Measurements from ENCODE around the gene SCUBE1.

The SCUBE1 gene

GRCh38 chr22:43198936-43199335 lies 144.2 kb downstream of the SCUBE1 start:
- Histone ChIP-seq H3K27me3 (no peaks in the 10 kb centered on the region), H3K36me3 (no peaks in the 10 kb centered on the region), H3K4me3 (ENCODE audit: low read depth, low read length) (no peak overlapping the region), H3K4me1 (no peaks in the 10 kb centered on the region), H3K9me3 (no peaks in the 10 kb centered on the region; the same call in 1 of the 2 replicates)
- no peak for DNase-seq
- no peak for TF ChIP-seq CTCF (IDR thresholded peaks at IDR 0.05; ENCODE audit: low read depth, low read length)

- no peak for DNase-seq
- TF ChIP-seq CTCF (IDR thresholded peaks at IDR 0.05; ENCODE audit: low read depth, low read length) = no peak
- no peaks in the 10 kb centered on the region; the same call in 1 of the 2 replicates for H3K9me3 ChIP-seq
- no peaks in the 10 kb centered on the region for H3K27me3 ChIP-seq
- no peaks in the 10 kb centered on the region for H3K4me1 ChIP-seq
- H3K4me3 ChIP-seq (ENCODE audit: low read depth, low read length) = no peak overlapping the region
- H3K36me3 ChIP-seq = no peaks in the 10 kb centered on the region
Observed at GRCh38 chr22:43198126-43198525, 145.0 kb downstream of the SCUBE1 start.

- no peak for TF ChIP-seq CTCF (IDR thresholded peaks at IDR 0.05; ENCODE audit: low read depth, low read length)
- H3K36me3 ChIP-seq = no peaks in the 10 kb centered on the region
- no peaks in the 10 kb centered on the region for H3K4me1 ChIP-seq
- DNase-seq = no peak
- H3K4me3 ChIP-seq (ENCODE audit: low read depth, low read length) = no peak overlapping the region
- H3K9me3 ChIP-seq = no peaks in the 10 kb centered on the region; the same call in 1 of the 2 replicates
- no peaks in the 10 kb centered on the region for H3K27me3 ChIP-seq
Observed at GRCh38 chr22:43197271-43197941, 145.8 kb downstream of the SCUBE1 start.

- Histone ChIP-seq H3K36me3 (no peaks in the 10 kb centered on the region), H3K4me3 (ENCODE audit: low read depth, low read length) (no peak overlapping the region), H3K27me3 (no peaks in the 10 kb centered on the region), H3K4me1 (no peaks in the 10 kb centered on the region), H3K9me3 (no peaks in the 10 kb centered on the region; the same call in 1 of the 2 replicates)
- DNase-seq = no peak
- TF ChIP-seq CTCF (IDR thresholded peaks at IDR 0.05; ENCODE audit: low read depth, low read length) = no peak
Observed at GRCh38 chr22:43191831-43192230, 151.3 kb downstream of the SCUBE1 start.

- no peaks in the 10 kb centered on the region for H3K9me3 ChIP-seq
- no peak overlapping the region for H3K4me3 ChIP-seq (ENCODE audit: low read depth, low read length)
- peaks cover 9% of the 10 kb centered on the region for H3K36me3 ChIP-seq
- peaks cover 3% of the 10 kb centered on the region; the same call in 1 of the 2 replicates for H3K4me1 ChIP-seq
- H3K27me3 ChIP-seq = no peaks in the 10 kb centered on the region
- no peak for DNase-seq
- no peak for TF ChIP-seq CTCF (IDR thresholded peaks at IDR 0.05; ENCODE audit: low read depth, low read length)
Observed at GRCh38 chr22:43188829-43189545, 154.2 kb downstream of the SCUBE1 start.

All from BE2C (cell line).